ENCODE measurements around the gene ADAMTSL1. TPM values are rescaled to one million over a fixed set of nuclear protein-coding genes. Genes with fewer than 3 reads are reported as not detected.

ADAMTSL1 gene
- total RNA-seq, 1 donor from 2014 or later = 12.6 TPM

DNA sequence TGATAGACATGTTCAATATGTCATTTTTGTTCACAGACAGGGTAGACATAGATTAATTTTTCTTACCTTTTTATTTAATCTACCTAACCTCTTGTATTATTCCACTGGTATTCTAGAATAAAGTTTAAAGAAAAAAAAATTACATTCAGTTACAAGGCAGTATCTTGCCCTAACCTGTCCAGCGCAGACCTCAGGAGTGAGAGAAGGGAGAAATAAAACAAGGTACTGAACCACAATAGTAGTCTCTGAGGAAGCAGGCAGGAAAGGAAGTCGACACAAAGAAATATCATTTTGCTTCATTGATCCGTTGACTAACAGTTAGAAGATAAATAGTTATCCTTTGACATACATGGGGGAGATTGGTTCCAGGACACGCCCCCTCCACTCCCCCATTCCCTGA lies 12.5 kb upstream of the ADAMTSL1 start:
- TF ChIP-seq, protein P1, sequence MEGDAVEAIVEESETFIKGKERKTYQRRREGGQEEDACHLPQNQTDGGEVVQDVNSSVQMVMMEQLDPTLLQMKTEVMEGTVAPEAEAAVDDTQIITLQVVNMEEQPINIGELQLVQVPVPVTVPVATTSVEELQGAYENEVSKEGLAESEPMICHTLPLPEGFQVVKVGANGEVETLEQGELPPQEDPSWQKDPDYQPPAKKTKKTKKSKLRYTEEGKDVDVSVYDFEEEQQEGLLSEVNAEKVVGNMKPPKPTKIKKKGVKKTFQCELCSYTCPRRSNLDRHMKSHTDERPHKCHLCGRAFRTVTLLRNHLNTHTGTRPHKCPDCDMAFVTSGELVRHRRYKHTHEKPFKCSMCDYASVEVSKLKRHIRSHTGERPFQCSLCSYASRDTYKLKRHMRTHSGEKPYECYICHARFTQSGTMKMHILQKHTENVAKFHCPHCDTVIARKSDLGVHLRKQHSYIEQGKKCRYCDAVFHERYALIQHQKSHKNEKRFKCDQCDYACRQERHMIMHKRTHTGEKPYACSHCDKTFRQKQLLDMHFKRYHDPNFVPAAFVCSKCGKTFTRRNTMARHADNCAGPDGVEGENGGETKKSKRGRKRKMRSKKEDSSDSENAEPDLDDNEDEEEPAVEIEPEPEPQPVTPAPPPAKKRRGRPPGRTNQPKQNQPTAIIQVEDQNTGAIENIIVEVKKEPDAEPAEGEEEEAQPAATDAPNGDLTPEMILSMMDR (IDR thresholded peaks at IDR 0.05; ENCODE audit: insufficient read depth, low read depth, low read length) = no peak
- no peak for TF ChIP-seq EZH2 (IDR thresholded peaks at IDR 0.05; ENCODE audit: insufficient read depth, low read length)
- H4K20me1 ChIP-seq (ENCODE audit: insufficient read depth, low read length) = no peaks in the 10 kb centered on the region
- H3K27me3 ChIP-seq (ENCODE audit: insufficient read depth, low read length) = no peaks in the 10 kb centered on the region
- no peak overlapping the region for H3K4me3 Mint-ChIP-seq (ENCODE audit: unreplicated experiment)
- no peaks in the 10 kb centered on the region for H3K79me2 ChIP-seq (ENCODE audit: insufficient read depth, low read length)
- no peak overlapping the region for H2AFZ ChIP-seq (ENCODE audit: low read depth, low read length)
- H3K4me1 Mint-ChIP-seq (ENCODE audit: low read depth, unreplicated experiment) = peaks cover 11% of the 10 kb centered on the region
- H3K9ac ChIP-seq (ENCODE audit: low read length) = no peak overlapping the region
- no peak for FAIRE-seq
- no peaks in the 10 kb centered on the region for H3K9me3 Mint-ChIP-seq (ENCODE audit: unreplicated experiment)
- H3K27ac ChIP-seq (ENCODE audit: low read depth, low read length) = no peak overlapping the region
- H3K4me2 ChIP-seq (ENCODE audit: low read length) = no peak overlapping the region
- no peak overlapping the region for H3K4me3 ChIP-seq (ENCODE audit: insufficient read depth, low read depth, low read length)
- H3K27ac Mint-ChIP-seq (ENCODE audit: unreplicated experiment) = no peak overlapping the region
- no peaks in the 10 kb centered on the region for H3K9me3 ChIP-seq (ENCODE audit: insufficient read depth, low read depth, low read length)
- no peak for DNase-seq (ENCODE audit: low read depth)
- H3K36me3 Mint-ChIP-seq (ENCODE audit: low read depth, unreplicated experiment) = no peaks in the 10 kb centered on the region
- no peaks in the 10 kb centered on the region for H3K36me3 ChIP-seq (ENCODE audit: insufficient read depth, low read length)
- no peaks in the 10 kb centered on the region for H3K27me3 Mint-ChIP-seq (ENCODE audit: low read depth, unreplicated experiment)
- peaks cover 14% of the 10 kb centered on the region for H3K4me1 ChIP-seq (ENCODE audit: insufficient read depth, low read length)

DNA sequence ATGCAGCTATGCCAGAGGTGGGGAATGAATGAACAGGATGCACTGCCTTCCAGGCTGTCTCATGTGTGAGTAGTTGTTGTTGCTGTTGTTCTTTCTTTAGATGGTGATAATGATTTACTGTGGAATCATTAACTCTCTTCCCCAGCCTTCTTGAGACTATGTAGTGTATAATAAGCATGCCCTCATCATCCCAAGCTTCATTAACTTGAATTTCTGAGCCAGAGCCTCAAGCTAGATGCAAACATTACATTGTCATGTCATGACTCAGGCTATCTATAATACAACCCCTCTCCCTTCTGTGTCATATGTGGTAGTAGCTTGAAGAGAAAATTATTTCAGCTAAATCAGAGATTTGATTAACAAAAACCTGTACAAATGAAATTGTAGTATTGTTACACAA lies 10.0 kb upstream of the ADAMTSL1 start:
- Histone ChIP-seq H3K27me3 (ENCODE audit: insufficient read depth, low read length) (no peaks in the 10 kb centered on the region), H3K36me3 (ENCODE audit: insufficient read depth, low read length) (no peaks in the 10 kb centered on the region), H3K4me3 (ENCODE audit: insufficient read depth, low read depth, low read length) (no peak overlapping the region), H3K27ac (ENCODE audit: low read depth, low read length) (no peak overlapping the region), H3K4me2 (ENCODE audit: low read length) (no peak overlapping the region), H4K20me1 (ENCODE audit: insufficient read depth, low read length) (no peaks in the 10 kb centered on the region), H3K4me1 (ENCODE audit: insufficient read depth, low read length) (peaks cover 11% of the 10 kb centered on the region), H3K9me3 (ENCODE audit: insufficient read depth, low read depth, low read length) (no peaks in the 10 kb centered on the region), H3K79me2 (ENCODE audit: insufficient read depth, low read length) (no peaks in the 10 kb centered on the region), H3K9ac (ENCODE audit: low read length) (no peak overlapping the region), H2AFZ (ENCODE audit: low read depth, low read length) (no peak overlapping the region)
- Mint-ChIP-seq H3K4me1 (ENCODE audit: low read depth, unreplicated experiment) (peaks cover 11% of the 10 kb centered on the region), H3K9me3 (ENCODE audit: unreplicated experiment) (peaks cover 4% of the 10 kb centered on the region), H3K27me3 (ENCODE audit: low read depth, unreplicated experiment) (no peaks in the 10 kb centered on the region), H3K27ac (ENCODE audit: unreplicated experiment) (no peak overlapping the region), H3K4me3 (ENCODE audit: unreplicated experiment) (no peak overlapping the region), H3K36me3 (ENCODE audit: low read depth, unreplicated experiment) (peaks cover 2% of the 10 kb centered on the region)
- no peak for DNase-seq (ENCODE audit: low read depth)
- TF ChIP-seq EZH2 (IDR thresholded peaks at IDR 0.05; ENCODE audit: insufficient read depth, low read length) = no peak
- TF ChIP-seq, protein P1 (IDR thresholded peaks at IDR 0.05; ENCODE audit: insufficient read depth, low read depth, low read length) = no peak
- FAIRE-seq = peak; percentile 54

DNA sequence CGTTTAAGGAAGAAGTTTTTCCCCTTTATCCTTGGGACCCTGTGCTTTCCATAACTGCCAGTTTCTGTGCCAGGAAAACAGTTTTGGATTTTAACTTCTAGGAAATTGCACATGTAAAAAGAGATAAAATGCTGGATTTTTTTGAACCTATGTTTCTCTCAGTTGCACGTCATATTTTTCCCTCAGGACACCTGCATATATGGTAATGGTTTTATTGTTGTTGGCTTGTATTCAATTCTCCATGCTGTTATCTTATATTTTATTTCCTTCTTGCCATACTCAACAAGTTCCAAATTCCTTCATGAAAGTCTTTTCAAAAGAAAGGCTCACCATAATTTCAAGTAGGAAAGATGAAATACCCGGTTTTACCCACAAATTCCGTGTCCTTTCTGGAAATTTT lies 7.9 kb upstream of the ADAMTSL1 start:
- TF ChIP-seq, protein P1 (IDR thresholded peaks at IDR 0.05; ENCODE audit: insufficient read depth, low read depth, low read length) = no peak
- no peak for TF ChIP-seq EZH2 (IDR thresholded peaks at IDR 0.05; ENCODE audit: insufficient read depth, low read length)
- Histone ChIP-seq H3K4me1 (ENCODE audit: insufficient read depth, low read length) (no peaks in the 10 kb centered on the region), H3K79me2 (ENCODE audit: insufficient read depth, low read length) (no peaks in the 10 kb centered on the region), H3K27ac (ENCODE audit: low read depth, low read length) (no peak overlapping the region), H3K4me3 (ENCODE audit: insufficient read depth, low read depth, low read length) (no peak overlapping the region), H3K36me3 (ENCODE audit: insufficient read depth, low read length) (no peaks in the 10 kb centered on the region), H3K9ac (ENCODE audit: low read length) (no peak overlapping the region), H4K20me1 (ENCODE audit: insufficient read depth, low read length) (no peaks in the 10 kb centered on the region), H3K4me2 (ENCODE audit: low read length) (no peak overlapping the region), H3K27me3 (ENCODE audit: insufficient read depth, low read length) (no peaks in the 10 kb centered on the region), H2AFZ (ENCODE audit: low read depth, low read length) (no peak overlapping the region), H3K9me3 (ENCODE audit: insufficient read depth, low read depth, low read length) (peaks cover 5% of the 10 kb centered on the region)
- no peak overlapping the region for H3K27ac Mint-ChIP-seq (ENCODE audit: unreplicated experiment)
- FAIRE-seq (no peak), DNase-seq (ENCODE audit: low read depth) (no peak)
- peaks cover 4% of the 10 kb centered on the region for H3K9me3 Mint-ChIP-seq (ENCODE audit: unreplicated experiment)
- peaks cover 2% of the 10 kb centered on the region for H3K36me3 Mint-ChIP-seq (ENCODE audit: low read depth, unreplicated experiment)
- H3K4me1 Mint-ChIP-seq (ENCODE audit: low read depth, unreplicated experiment) = peaks cover 3% of the 10 kb centered on the region
- no peak overlapping the region for H3K4me3 Mint-ChIP-seq (ENCODE audit: unreplicated experiment)
- no peaks in the 10 kb centered on the region for H3K27me3 Mint-ChIP-seq (ENCODE audit: low read depth, unreplicated experiment)

Measured in astrocyte (in vitro differentiated cells and primary cell).